H1 (cell line): ENCODE data around the gene RHBDD2. TPM values are rescaled to one million over a fixed set of nuclear protein-coding genes. Genes with fewer than 3 reads are reported as not detected.

Source experiments
- CTCF ChIA-PET: fragments of 300-600 bp; sonication (Branson Sonifier 250); formaldehyde crosslinking; loops from one replicate; lab custom pipeline; 2021; ENCODE audit not compliant: partially characterized antibody; lab: Charles Lee
- POLR2A ChIA-PET: fragments of 300-600 bp; sonication (Branson Sonifier 250); formaldehyde crosslinking; loops from one replicate; lab custom pipeline; 2021; ENCODE audit warnings: inconsistent platforms; ENCODE audit not compliant: partially characterized antibody; lab: Charles Lee
- DNase-seq, 2 experiments: peaks; one replicate each; pipeline versions ENCODE4 v3.0.0 to v3.0.0-alpha.2; 2010 to 2022; ENCODE audit warnings: low spot score in 2 of 2, low read depth in 1 of 2, mixed read lengths in 1 of 2
- FAIRE-seq: peaks from 2 replicates; lab custom pipeline; 2011; peaks lifted over from hg19 to GRCh38; lab: Jason Lieb, UNC
- H2AFZ ChIP-seq: 2 replicates; pipeline ENCODE4 v1.8.1; 2012; ENCODE audit warnings: low read length, inconsistent platforms
- H2AK5ac ChIP-seq: 2 replicates; pipeline ENCODE4 v1.6.1; 2013; ENCODE audit warnings: low read depth, low read length
- H2BK120ac ChIP-seq: replicated peaks from 2 replicates; pipeline ENCODE3; 2013; ENCODE audit warnings: low read depth, low read length, inconsistent platforms
- H2BK12ac ChIP-seq: 2 replicates; pipeline ENCODE4 v1.6.1; 2013; ENCODE audit warnings: low read depth, low read length
- H2BK15ac ChIP-seq: 2 replicates; pipeline ENCODE4 v1.6.1; 2013; ENCODE audit warnings: low read length
- H2BK20ac ChIP-seq: 2 replicates; pipeline ENCODE4 v1.6.1; 2013; ENCODE audit warnings: low read length
- H2BK5ac ChIP-seq: 2 replicates; pipeline ENCODE4 v1.6.1; 2013; ENCODE audit warnings: low read depth, low read length
- H3K14ac ChIP-seq: 2 replicates; pipeline ENCODE4 v1.6.1; 2013; ENCODE audit warnings: inconsistent platforms; ENCODE audit not compliant: insufficient read length
- H3K18ac ChIP-seq: 2 replicates; pipeline ENCODE4 v1.6.1; 2013; ENCODE audit warnings: low read length; ENCODE audit errors: extremely low read depth
- H3K23ac ChIP-seq: 2 replicates; pipeline ENCODE4 v1.6.1; 2013; ENCODE audit warnings: inconsistent platforms; ENCODE audit not compliant: insufficient read length
- H3K23me2 ChIP-seq: 2 replicates; pipeline ENCODE4 v1.6.1; 2013; ENCODE audit warnings: low read depth, low read length
- H3K27ac ChIP-seq: 2 replicates; pipeline ENCODE4 v1.6.1; 2011; ENCODE audit warnings: low read depth, low read length, inconsistent platforms
- H3K27me3 ChIP-seq, 4 experiments: replicated peaks in 1 of 4; 1 replicate in 1 of 4; 2 replicates in 3 of 4; pipeline versions ENCODE4 v1.6.1 to v1.8.1; 2011 to 2013; ENCODE audit warnings: low read length in 3 of 4, mild to moderate bottlenecking in 3 of 4, inconsistent platforms in 2 of 4, mixed read lengths in 2 of 4, moderate library complexity in 1 of 4; ENCODE audit not compliant: control insufficient read depth in 3 of 4, insufficient read depth in 3 of 4; ENCODE audit errors: extremely low read depth in 1 of 4
- H3K36me3 ChIP-seq, 4 experiments: 2 replicates each; pipeline versions ENCODE4 v1.6.1 to v1.8.1; 2011 to 2013; ENCODE audit warnings: mild to moderate bottlenecking in 4 of 4, low read length in 3 of 4, moderate library complexity in 2 of 4, control low read depth in 1 of 4, inconsistent platforms in 1 of 4; ENCODE audit not compliant: insufficient read depth in 4 of 4, control insufficient read depth in 2 of 4
- H3K4ac ChIP-seq: replicated peaks from 2 replicates; pipeline ENCODE3; 2013; ENCODE audit warnings: low read length, low read depth, mixed read lengths, inconsistent platforms; ENCODE audit not compliant: insufficient read length
- H3K4me1 ChIP-seq, 4 experiments: replicated peaks in 1 of 4; 1 replicate in 1 of 4; 2 replicates in 3 of 4; pipeline versions ENCODE4 v1.6.1 to v1.8.1; 2011 to 2013; ENCODE audit warnings: low read length in 3 of 4, inconsistent platforms in 2 of 4, mixed read lengths in 1 of 4; ENCODE audit not compliant: insufficient read depth in 4 of 4, control insufficient read depth in 3 of 4
- H3K4me2 ChIP-seq, 2 experiments: 2 replicates each; pipeline versions ENCODE4 v1.6.1 to v1.8.1; 2011 to 2013; ENCODE audit warnings: low read depth in 2 of 2, low read length in 2 of 2, control low read depth in 1 of 2, inconsistent platforms in 1 of 2, mild to moderate bottlenecking in 1 of 2; ENCODE audit not compliant: insufficient read depth in 1 of 2
- H3K4me3 ChIP-seq, 4 experiments: fragments of 200-600, 300-600 bp in 1 of 4; sonication (generic), shearing (Covaris generic), sonication (Bioruptor Twin) in 1 of 4; 2 replicates each; pipeline versions ENCODE4 v1.5.1 to v1.8.1; 2011 to 2016; ENCODE audit warnings: low read length in 4 of 4, low read depth in 3 of 4, control low read depth in 2 of 4, inconsistent platforms in 2 of 4, mild to moderate bottlenecking in 2 of 4, mixed read lengths in 1 of 4, moderate library complexity in 1 of 4; ENCODE audit not compliant: insufficient read depth in 2 of 4; ENCODE audit errors: extremely low read depth in 1 of 4
- H3K56ac ChIP-seq: replicated peaks from 2 replicates; pipeline ENCODE3; 2013; ENCODE audit warnings: low read depth, mild to moderate bottlenecking, mixed read lengths, low read length, inconsistent platforms; ENCODE audit not compliant: insufficient read length
- H3K79me1 ChIP-seq: 2 replicates; pipeline ENCODE4 v1.6.1; 2013; ENCODE audit warnings: low read depth, low read length, control low read depth
- H3K79me2 ChIP-seq, 2 experiments: 2 replicates each; pipeline versions ENCODE4 v1.6.1 to v1.8.1; 2012 to 2013; ENCODE audit warnings: low read length in 2 of 2, mild to moderate bottlenecking in 2 of 2, inconsistent platforms in 1 of 2; ENCODE audit not compliant: insufficient read depth in 2 of 2, control insufficient read depth in 1 of 2
- H3K9ac ChIP-seq, 4 experiments: replicated peaks in 1 of 4; 1 replicate in 1 of 4; 2 replicates in 3 of 4; pipeline versions ENCODE4 v1.6.1 to v1.8.1; 2011 to 2013; ENCODE audit warnings: low read depth in 3 of 4, low read length in 3 of 4, control low read depth in 2 of 4, mild to moderate bottlenecking in 2 of 4, moderate library complexity in 2 of 4, inconsistent platforms in 1 of 4; ENCODE audit errors: extremely low read depth in 1 of 4
- H3K9me3 ChIP-seq, 2 experiments: 2 replicates each; pipeline versions ENCODE4 v1.6.1 to v1.8.1; 2012 to 2013; ENCODE audit warnings: mild to moderate bottlenecking in 2 of 2, moderate library complexity in 2 of 2, control low read depth in 1 of 2, inconsistent platforms in 1 of 2, low read depth in 1 of 2, low read length in 1 of 2, mixed read lengths in 1 of 2; ENCODE audit not compliant: insufficient read depth in 2 of 2
- H4K20me1 ChIP-seq, 2 experiments: replicated peaks in 1 of 2; 2 replicates each; pipeline versions ENCODE3 to v1.8.1; 2011 to 2013; ENCODE audit warnings: inconsistent platforms in 2 of 2, low read length in 2 of 2, mild to moderate bottlenecking in 1 of 2; ENCODE audit not compliant: insufficient read depth in 2 of 2, control insufficient read depth in 1 of 2
- H4K5ac ChIP-seq: 2 replicates; pipeline ENCODE4 v1.6.1; 2013; ENCODE audit warnings: low read length, low read depth, mixed read lengths, inconsistent platforms; ENCODE audit not compliant: insufficient read length
- H4K8ac ChIP-seq: 2 replicates; pipeline ENCODE4 v1.8.0; 2013; ENCODE audit warnings: mild to moderate bottlenecking, moderate library complexity, low read length, inconsistent platforms; ENCODE audit not compliant: insufficient read depth; ENCODE audit errors: extremely low read depth
- H4K91ac ChIP-seq: replicated peaks from 2 replicates; pipeline ENCODE3; 2013; ENCODE audit warnings: low read length, mixed read lengths, inconsistent platforms; ENCODE audit not compliant: insufficient read length
- ASH2L ChIP-seq: fragments of 200-600, 300-600 bp; sonication (generic); IDR thresholded peaks from one replicate; pipeline ENCODE4 v1.7.1; 2017; ENCODE audit warnings: low read length
- WGBS, 2 experiments: shearing (Covaris generic) in 1 of 2; methylation state at CpG; one replicate each; pipeline versions ENCODE4 v1.1.6 to v1.1.7; 2013 to 2015; ENCODE audit warnings: low lambda C conversion rate in 2 of 2, mixed read lengths in 2 of 2, inconsistent platforms in 1 of 2, low coverage in 1 of 2, missing lambda C conversion rate in 1 of 2; ENCODE audit not compliant: insufficient replicate concordance in 2 of 2, insufficient coverage in 1 of 2, insufficient read length in 1 of 2; ENCODE audit errors: extremely low coverage in 1 of 2, missing lambda C conversion rate in 1 of 2; 5-methylcytosine and 5-hydroxymethylcytosine counted together
- polyA plus RNA-seq, 7 experiments: library from polyadenylated mRNA; depleted of rRNA in 3 of 7; stranded (reverse) in 5 of 7; unstranded in 2 of 7; fragments of >200 nt in 5 of 7; fragments of 200-250 nt in 2 of 7; gene quantifications; 1 replicate in 5 of 7; 2 replicates in 1 of 7; 4 replicates in 1 of 7; pipeline versions ENCODE4 v1.2.1 to v1.2.3, GENCODE V29; 2011 to 2013; ENCODE audit warnings: missing spikeins in 2 of 7, mixed read lengths in 2 of 7
- total RNA-seq: library from RNA; stranded (reverse); fragmentation: NEBNext Ultra II Directional; extraction: Animal tissue kit (Norgen Biotek cat#: 25700); gene quantifications from 2 replicates; pipeline ENCODE4 v1.2.1, GENCODE V29; 2021

Gene RHBDD2
- total and polyA plus RNA-seq, 2 of the 8 experiments (the other 6 are each of a cell fraction or from before 2014, with no cell fraction given): 28.3 to 65.5 TPM

DNA sequence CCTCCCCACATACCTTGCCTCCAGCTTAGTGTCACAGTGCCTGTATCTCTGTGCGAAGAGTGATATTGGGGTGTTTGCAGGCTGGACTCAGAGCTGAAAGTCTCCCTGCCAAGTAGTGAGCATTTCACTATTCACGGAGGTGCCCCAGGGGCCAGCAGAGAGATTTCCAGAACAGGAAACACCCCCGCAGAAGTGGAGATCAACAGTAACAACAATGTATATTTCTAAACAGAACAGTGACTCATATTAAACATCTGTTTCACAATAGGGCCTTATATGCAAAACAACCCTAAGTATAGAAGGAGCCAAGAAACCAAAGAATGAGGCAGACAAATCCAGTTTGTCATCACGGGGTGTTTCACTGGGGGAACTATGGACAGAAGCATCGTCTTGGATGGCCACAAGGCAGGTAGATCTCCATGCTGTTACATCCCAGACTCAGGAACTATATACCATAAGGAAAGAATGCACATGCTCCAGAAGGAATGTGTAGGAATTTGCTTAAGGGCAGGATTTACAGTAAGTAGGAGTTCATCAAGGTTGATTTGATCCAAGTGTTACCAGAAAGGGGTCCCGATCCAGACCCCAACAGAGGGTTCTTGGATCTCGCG lies 35.9 kb upstream of the RHBDD2 start:
- no peak overlapping the region for H4K91ac ChIP-seq
- WGBS, 2 experiments: 86% methylated on average over 8 of the region's 8 CpGs; no CpG with 5 or more reads in 1 of the 2 experiments
- H3K56ac ChIP-seq: no peak overlapping the region
- H3K27me3 ChIP-seq: no peaks in the 10 kb centered on the region
- DNase-seq (no peak), FAIRE-seq (no peak)
- no peak overlapping the region for H3K23ac ChIP-seq
- no peaks in the 10 kb centered on the region for H3K36me3 ChIP-seq
- H2AK5ac ChIP-seq: no peak overlapping the region
- H2AFZ ChIP-seq: no peak overlapping the region
- H4K8ac ChIP-seq: no peak overlapping the region
- no peaks in the 10 kb centered on the region for H3K79me2 ChIP-seq
- no peak overlapping the region for H2BK120ac ChIP-seq
- no peaks in the 10 kb centered on the region for H3K4me1 ChIP-seq
- ChIA-PET POLR2A (interaction anchor here (1.2 kb wide), 1 partner anchor 178 kb away, joined by 3 read pairs; no protein-coding TSS in a partner anchor), CTCF (interaction anchor here (0.9 to 1.6 kb wide), 3 partner anchors 23 to 226 kb away, joined by 3 to 4 read pairs (median 3); no protein-coding TSS in a partner anchor)
- no peak overlapping the region for H3K18ac ChIP-seq
- no peak overlapping the region for H2BK20ac ChIP-seq
- no peaks in the 10 kb centered on the region for H3K23me2 ChIP-seq
- H3K9ac ChIP-seq: no peak overlapping the region
- no peak overlapping the region for H3K14ac ChIP-seq
- H4K5ac ChIP-seq: no peak overlapping the region
- H3K4me2 ChIP-seq: no peak overlapping the region
- no peak overlapping the region for H2BK12ac ChIP-seq
- no peak overlapping the region for H3K4ac ChIP-seq
- no peaks in the 10 kb centered on the region for H4K20me1 ChIP-seq
- H3K79me1 ChIP-seq: no peaks in the 10 kb centered on the region
- H3K4me3 ChIP-seq: no peak overlapping the region
- no peaks in the 10 kb centered on the region for H3K9me3 ChIP-seq
- no peak overlapping the region for H2BK5ac ChIP-seq
- H3K27ac ChIP-seq: no peak overlapping the region
- H2BK15ac ChIP-seq: no peak overlapping the region
- no peak for TF ChIP-seq ASH2L
